Caco-2 (cell line): ENCODE measurements around the gene CAPN2. TPM values are rescaled to one million over a fixed set of nuclear protein-coding genes. Genes with fewer than 3 reads are reported as not detected.

Experiments used
- BruUV-seq: library from RNA; stranded (reverse); fragments of 400-500 nt; replicated peaks from 2 replicates; lab custom pipeline; 2021; lab: Mats Ljungman, UMichigan
- CTCF ChIA-PET: fragments of 300-600 bp; sonication (Branson Sonifier 250); formaldehyde crosslinking; loops from one replicate; lab custom pipeline; 2022; ENCODE audit warnings: antibody characterized with exemption; lab: Charles Lee
- POLR2A ChIA-PET: fragments of 300-600 bp; sonication (Branson Sonifier 250); formaldehyde crosslinking; loops from one replicate; lab custom pipeline; 2022; ENCODE audit warnings: antibody characterized with exemption; lab: Charles Lee
- DNase-seq, 2 experiments: peaks; one replicate each; pipeline versions ENCODE4 v3.0.0 to v3.0.0-alpha.2; 2020 to 2022
- H3K27me3 ChIP-seq: replicated peaks from 2 replicates; pipeline ENCODE4 v1.6.0; 2011; ENCODE audit warnings: low read length; ENCODE audit not compliant: control insufficient read depth, insufficient read depth
- H3K36me3 ChIP-seq: 2 replicates; pipeline ENCODE4 v1.5.1; 2011; ENCODE audit warnings: low read length; ENCODE audit not compliant: control insufficient read depth, insufficient read depth
- H3K4me1 ChIP-seq: fragments of 250-450 bp; sonication (Bioruptor Pico); 2 replicates; pipeline ENCODE4 v1.5.1; 2020; ENCODE audit warnings: mild to moderate bottlenecking
- H3K4me3 ChIP-seq: 2 replicates; pipeline ENCODE4 v1.5.1; 2011; ENCODE audit warnings: low read depth, mild to moderate bottlenecking, control low read depth, low read length
- H3K9me3 ChIP-seq: fragments of 250-450 bp; sonication (Bioruptor Pico); 2 replicates; pipeline ENCODE4 v1.5.1; 2020; ENCODE audit warnings: mild to moderate bottlenecking, moderate library complexity
- H3K27ac Mint-ChIP-seq: one replicate; pipeline ENCODE4 v1.8.0; 2022; ENCODE audit warnings: mixed read lengths; ENCODE audit not compliant: unreplicated experiment
- H3K27me3 Mint-ChIP-seq: one replicate; pipeline ENCODE4 v1.8.0; 2022; ENCODE audit warnings: mixed read lengths; ENCODE audit not compliant: insufficient read depth, unreplicated experiment
- H3K36me3 Mint-ChIP-seq: one replicate; pipeline ENCODE4 v1.8.0; 2022; ENCODE audit warnings: mild to moderate bottlenecking, mixed read lengths; ENCODE audit not compliant: insufficient read depth, unreplicated experiment
- H3K4me1 Mint-ChIP-seq: one replicate; pipeline ENCODE4 v1.8.0; 2022; ENCODE audit warnings: low read depth, mixed read lengths; ENCODE audit not compliant: unreplicated experiment
- H3K4me3 Mint-ChIP-seq: one replicate; pipeline ENCODE4 v1.8.0; 2022; ENCODE audit warnings: mild to moderate bottlenecking, moderate library complexity, mixed read lengths; ENCODE audit not compliant: unreplicated experiment
- H3K9me3 Mint-ChIP-seq: one replicate; pipeline ENCODE4 v1.8.0; 2022; ENCODE audit warnings: mixed read lengths; ENCODE audit not compliant: unreplicated experiment
- intact Hi-C: fragments of 100-400 bp; cut with micrococcal nuclease; formaldehyde crosslinking; loops from one replicate; pipeline ENCODE4 v1.10.0; 2022; ENCODE audit not compliant: unreplicated experiment
- total RNA-seq: library from RNA; stranded (reverse); gene quantifications from 2 replicates; pipeline ENCODE4 v1.2.3, GENCODE V29; 2022
- TF ChIP-seq, protein P1 (sequence below), 2 experiments: fragments of 200-600 bp in 1 of 2; IDR thresholded peaks; 1 replicate in 1 of 2; 2 replicates in 1 of 2; pipeline versions ENCODE4 v1.5.1 to v1.8.0; 2011 to 2022; ENCODE audit warnings: antibody characterized with exemption in 1 of 2, control low read depth in 1 of 2, inconsistent platforms in 1 of 2, low read depth in 1 of 2, low read length in 1 of 2, mild to moderate bottlenecking in 1 of 2, moderate library complexity in 1 of 2; ENCODE audit not compliant: insufficient read depth in 1 of 2, severe bottlenecking in 1 of 2, unreplicated experiment in 1 of 2

Gene CAPN2
- total RNA-seq, 1 experiment from 2014 or later = 157 TPM

DNA sequence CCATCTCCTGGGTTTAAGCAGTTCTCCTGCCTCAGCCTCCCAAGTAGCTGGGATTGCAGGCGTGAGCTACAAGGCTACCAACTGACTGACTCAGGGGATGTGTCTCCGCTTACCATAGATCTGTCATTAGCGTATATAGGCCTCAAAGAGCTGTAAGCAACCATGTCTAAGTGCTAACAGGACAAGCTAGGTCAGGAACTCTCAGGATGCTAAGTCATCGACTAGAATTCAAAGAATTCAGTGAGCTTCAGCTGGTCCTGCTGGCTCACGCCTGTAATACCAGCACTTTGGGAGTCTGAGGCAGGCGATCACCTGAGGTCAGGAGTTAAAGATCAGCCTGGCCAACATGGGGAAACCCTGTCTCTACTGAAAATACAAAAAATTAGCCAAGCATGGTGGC lies 29.5 kb downstream of the CAPN2 start:
- Mint-ChIP-seq H3K4me3 (no peak overlapping the region), H3K27me3 (no peaks in the 10 kb centered on the region), H3K9me3 (no peaks in the 10 kb centered on the region), H3K27ac (peak overlapping the region; percentile 95), H3K4me1 (peaks cover 30% of the 10 kb centered on the region), H3K36me3 (peaks cover 70% of the 10 kb centered on the region)
- DNase-seq = no peak
- H3K27me3 ChIP-seq = no peaks in the 10 kb centered on the region
- ChIA-PET CTCF (interaction anchor here (2.0 kb wide), 1 partner anchor 43 kb away, joined by 4 read pairs; no protein-coding TSS in a partner anchor), POLR2A (no interaction called here)
- peaks cover 8% of the 10 kb centered on the region; the same call in 1 of the 2 replicates for H3K36me3 ChIP-seq
- intact Hi-C loops = no loop called here
- H3K4me1 ChIP-seq = peaks cover 47% of the 10 kb centered on the region
- TF ChIP-seq, protein P1, sequence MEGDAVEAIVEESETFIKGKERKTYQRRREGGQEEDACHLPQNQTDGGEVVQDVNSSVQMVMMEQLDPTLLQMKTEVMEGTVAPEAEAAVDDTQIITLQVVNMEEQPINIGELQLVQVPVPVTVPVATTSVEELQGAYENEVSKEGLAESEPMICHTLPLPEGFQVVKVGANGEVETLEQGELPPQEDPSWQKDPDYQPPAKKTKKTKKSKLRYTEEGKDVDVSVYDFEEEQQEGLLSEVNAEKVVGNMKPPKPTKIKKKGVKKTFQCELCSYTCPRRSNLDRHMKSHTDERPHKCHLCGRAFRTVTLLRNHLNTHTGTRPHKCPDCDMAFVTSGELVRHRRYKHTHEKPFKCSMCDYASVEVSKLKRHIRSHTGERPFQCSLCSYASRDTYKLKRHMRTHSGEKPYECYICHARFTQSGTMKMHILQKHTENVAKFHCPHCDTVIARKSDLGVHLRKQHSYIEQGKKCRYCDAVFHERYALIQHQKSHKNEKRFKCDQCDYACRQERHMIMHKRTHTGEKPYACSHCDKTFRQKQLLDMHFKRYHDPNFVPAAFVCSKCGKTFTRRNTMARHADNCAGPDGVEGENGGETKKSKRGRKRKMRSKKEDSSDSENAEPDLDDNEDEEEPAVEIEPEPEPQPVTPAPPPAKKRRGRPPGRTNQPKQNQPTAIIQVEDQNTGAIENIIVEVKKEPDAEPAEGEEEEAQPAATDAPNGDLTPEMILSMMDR (IDR thresholded peaks at IDR 0.05; ENCODE audit: insufficient read depth in 1 of 2, low read depth in 1 of 2, low read length in 1 of 2, severe bottlenecking in 1 of 2, unreplicated experiment in 1 of 2) = no peak
- H3K9me3 ChIP-seq = no peaks in the 10 kb centered on the region
- no peak overlapping the region for H3K4me3 ChIP-seq
- BruUV-seq = no TSS peak

DNA sequence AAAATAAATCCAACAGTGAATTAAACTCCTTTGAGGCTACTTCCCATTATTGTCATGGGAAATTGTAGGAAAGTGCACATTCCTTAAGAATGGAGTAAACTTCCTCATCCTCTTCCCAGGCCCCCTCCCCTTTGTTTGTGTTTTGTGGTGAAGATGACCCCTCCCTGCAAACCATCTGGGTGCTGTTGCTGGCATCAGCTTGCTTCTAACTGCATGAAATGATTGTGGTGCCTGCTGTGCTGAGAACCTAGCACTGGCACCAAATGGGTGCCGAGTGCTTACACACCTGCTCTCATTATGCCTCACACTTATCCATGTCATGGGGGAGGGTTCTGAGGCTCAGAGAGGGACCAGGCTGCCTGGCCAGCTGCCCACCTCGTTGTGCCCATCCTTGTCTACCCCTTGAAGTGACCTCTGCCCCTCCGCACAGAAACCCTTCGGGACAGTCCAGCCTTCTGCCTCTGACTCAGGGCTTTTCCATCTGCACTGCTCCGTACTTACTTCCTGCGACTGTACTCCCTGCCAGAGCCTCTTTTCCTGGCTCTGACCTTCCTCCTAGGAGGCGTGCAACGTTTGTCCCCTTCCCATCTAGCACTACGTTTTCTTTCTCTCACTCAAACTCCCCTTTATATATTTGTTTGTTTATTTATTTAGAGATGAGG lies 30.6 kb downstream of the CAPN2 start:
- CTCF ChIA-PET = no interaction called here
- POLR2A ChIA-PET = no interaction called here
- no TSS peak for BruUV-seq

GRCh38 chr1:223745731-223746130 lies 33.4 kb downstream of the CAPN2 start:
- TF ChIP-seq, protein P1 (IDR thresholded peaks at IDR 0.05; ENCODE audit: insufficient read depth in 1 of 2, low read depth in 1 of 2, low read length in 1 of 2, severe bottlenecking in 1 of 2, unreplicated experiment in 1 of 2) = no peak

More for the DNA sequence above, 30.6 kb downstream of the CAPN2 start:
- DNase-seq = no peak
- no peaks in the 10 kb centered on the region for H3K27me3 ChIP-seq
- Mint-ChIP-seq H3K27ac (peak overlapping the region; percentile 25), H3K36me3 (peaks cover 78% of the 10 kb centered on the region), H3K4me1 (peaks cover 24% of the 10 kb centered on the region), H3K9me3 (no peaks in the 10 kb centered on the region), H3K27me3 (no peaks in the 10 kb centered on the region), H3K4me3 (no peak overlapping the region)
- H3K4me3 ChIP-seq = no peak overlapping the region
- H3K36me3 ChIP-seq = peaks cover 8% of the 10 kb centered on the region; the same call in 1 of the 2 replicates
- H3K4me1 ChIP-seq = peaks cover 38% of the 10 kb centered on the region
- intact Hi-C loops = no loop called here
- no peaks in the 10 kb centered on the region for H3K9me3 ChIP-seq
- TF ChIP-seq, protein P1 (IDR thresholded peaks at IDR 0.05; ENCODE audit: insufficient read depth in 1 of 2, low read depth in 1 of 2, low read length in 1 of 2, severe bottlenecking in 1 of 2, unreplicated experiment in 1 of 2) = no peak

More at GRCh38 chr1:223745731-223746130, 33.4 kb downstream of the CAPN2 start:
- Histone ChIP-seq H3K4me1 (peaks cover 11% of the 10 kb centered on the region), H3K36me3 (peaks cover 7% of the 10 kb centered on the region; the same call in 1 of the 2 replicates), H3K27me3 (no peaks in the 10 kb centered on the region), H3K4me3 (no peak overlapping the region), H3K9me3 (no peaks in the 10 kb centered on the region)
- intact Hi-C loops = no loop called here
- CTCF ChIA-PET = no interaction called here
- POLR2A ChIA-PET = no interaction called here
- Mint-ChIP-seq H3K4me3 (no peak overlapping the region), H3K27me3 (no peaks in the 10 kb centered on the region), H3K27ac (no peak overlapping the region), H3K36me3 (peaks cover 77% of the 10 kb centered on the region), H3K4me1 (peaks cover 21% of the 10 kb centered on the region), H3K9me3 (no peaks in the 10 kb centered on the region)
- DNase-seq = no peak
- BruUV-seq = no TSS peak
